ENCODE data around the gene MTX1. TPM values are rescaled to one million over a fixed set of nuclear protein-coding genes. Genes with fewer than 3 reads are reported as not detected.
A peak's percentile ranks its signal among the peaks of the same experiment; 100 is the strongest.

MTX1 gene
- polyA plus RNA-seq, 1 donor (not counting 4 experiments of a cell fraction or from before 2014, with no cell fraction given), result 43.4 TPM

GRCh38 chr1:155261852-155262673 lies 53.6 kb downstream of the MTX1 start, which contains the start of gene SCAMP3:
Gene SCAMP3, minus strand, starts transcription at chr1:155262360. Its CDS starts 209 bp downstream, at chr1:155262151.
- Histone ChIP-seq H3K27me3 (ENCODE audit: control insufficient read depth, extremely low read depth, insufficient read depth, low read length) (no peaks in the 10 kb centered on the region), H3K4me2 (ENCODE audit: control insufficient read depth, extremely low read depth, insufficient read depth, low read depth, low read length) (peak within 1 kb of the TSS; percentile 98), H3K9ac (ENCODE audit: control insufficient read depth, extremely low read depth, insufficient read depth, low read length) (peak within 1 kb of the TSS; percentile 86), H3K79me2 (ENCODE audit: control insufficient read depth, insufficient read depth, low read length) (peaks cover 18% of the 10 kb centered on the region), H3K9me1 (ENCODE audit: control insufficient read depth, extremely low read depth, insufficient read depth, low read length) (no peaks in the 10 kb centered on the region), H3K27ac (ENCODE audit: control insufficient read depth, insufficient read depth, low read length) (peak within 1 kb of the TSS; percentile 78), H2AFZ (ENCODE audit: control insufficient read depth, low read length) (peak within 1 kb of the TSS; percentile 77), H4K20me1 (ENCODE audit: control insufficient read depth, extremely low read depth, insufficient read depth, low read length) (no peaks in the 10 kb centered on the region), H3K9me3 (ENCODE audit: control insufficient read depth, low read depth, low read length) (no peaks in the 10 kb centered on the region), H3K4me1 (ENCODE audit: control insufficient read depth, extremely low read depth, insufficient read depth, low read length) (peaks cover 14% of the 10 kb centered on the region), H3K36me3 (ENCODE audit: control insufficient read depth in 2 of 2, extremely low read depth in 1 of 2, insufficient read depth in 2 of 2, low read length in 2 of 2) (peaks cover 31 to 42% of the 10 kb centered on the region in 2 experiments), H3K4me3 (ENCODE audit: control insufficient read depth in 2 of 3, extremely low read depth in 1 of 3, insufficient read depth in 2 of 3, low read depth in 1 of 3, low read length in 3 of 3) (peak within 1 kb of the TSS; percentile 75 to 87 (median 85))
- peak in 1 of 3 experiments; percentile 0 for TF ChIP-seq CTCF (optimal IDR thresholded peaks at IDR 0.05 in 1 of 3, IDR thresholded peaks at IDR 0.05 in 1 of 3, conservative IDR thresholded peaks at IDR 0.05 in 1 of 3; ENCODE audit: extremely low read depth in 1 of 3, insufficient read depth in 2 of 3, low read length in 3 of 3)
- TF ChIP-seq EZH2 (IDR thresholded peaks at IDR 0.05; ENCODE audit: low read length), result no peak
- dilution Hi-C loops (cut with MboI; ENCODE audit: extremely low pct_ligation_motif_present, low sequenced_read_pairs), result no loop called here
- DNase-seq (ENCODE audit: low read depth, low spot score), result peak; percentile 92
- no peak for FAIRE-seq

GRCh38 chr1:155263067-155263466 lies 54.6 kb downstream of the MTX1 start:
- dilution Hi-C loops (cut with MboI; ENCODE audit: extremely low pct_ligation_motif_present, low sequenced_read_pairs), result no loop called here
- no peak for DNase-seq (ENCODE audit: low read depth, low spot score)
- H3K9ac ChIP-seq (ENCODE audit: control insufficient read depth, extremely low read depth, insufficient read depth, low read length), result peak overlapping the region; percentile 86

More at GRCh38 chr1:155263067-155263466, 54.6 kb downstream of the MTX1 start:
- no peaks in the 10 kb centered on the region for H3K9me1 ChIP-seq (ENCODE audit: control insufficient read depth, extremely low read depth, insufficient read depth, low read length)
- no peaks in the 10 kb centered on the region for H3K27me3 ChIP-seq (ENCODE audit: control insufficient read depth, extremely low read depth, insufficient read depth, low read length)
- H2AFZ ChIP-seq (ENCODE audit: control insufficient read depth, low read length), result no peak overlapping the region
- peaks cover 18% of the 10 kb centered on the region for H3K79me2 ChIP-seq (ENCODE audit: control insufficient read depth, insufficient read depth, low read length)
- TF ChIP-seq CTCF (optimal IDR thresholded peaks at IDR 0.05 in 1 of 3, IDR thresholded peaks at IDR 0.05 in 1 of 3, conservative IDR thresholded peaks at IDR 0.05 in 1 of 3; ENCODE audit: extremely low read depth in 1 of 3, insufficient read depth in 2 of 3, low read length in 3 of 3) (no peak), EZH2 (IDR thresholded peaks at IDR 0.05; ENCODE audit: low read length) (no peak)
- no peaks in the 10 kb centered on the region for H3K9me3 ChIP-seq (ENCODE audit: control insufficient read depth, low read depth, low read length)
- no peak overlapping the region for H3K4me3 ChIP-seq (ENCODE audit: control insufficient read depth in 2 of 3, extremely low read depth in 1 of 3, insufficient read depth in 2 of 3, low read depth in 1 of 3, low read length in 3 of 3)
- H3K4me2 ChIP-seq (ENCODE audit: control insufficient read depth, extremely low read depth, insufficient read depth, low read depth, low read length), result peak overlapping the region; percentile 98
- H4K20me1 ChIP-seq (ENCODE audit: control insufficient read depth, extremely low read depth, insufficient read depth, low read length), result no peaks in the 10 kb centered on the region
- no peak for FAIRE-seq
- peaks cover 14% of the 10 kb centered on the region for H3K4me1 ChIP-seq (ENCODE audit: control insufficient read depth, extremely low read depth, insufficient read depth, low read length)
- peaks cover 36 to 50% of the 10 kb centered on the region in 2 experiments for H3K36me3 ChIP-seq (ENCODE audit: control insufficient read depth in 2 of 2, extremely low read depth in 1 of 2, insufficient read depth in 2 of 2, low read length in 2 of 2)
- peak overlapping the region; percentile 78 for H3K27ac ChIP-seq (ENCODE audit: control insufficient read depth, insufficient read depth, low read length)

Other genes with a start within 250 kb of the MTX1 start
- 15.1 to 22.3 TPM (median 15.9 TPM) in 3 replicates for gene PYGO2, start 246.9 kb upstream of the MTX1 start, polyA plus RNA-seq
- gene SHC1, start 237.9 kb upstream of the MTX1 start, polyA plus RNA-seq, result 245 to 385 TPM (median 272 TPM) in 3 replicates
- gene CKS1B, start 234.0 kb upstream of the MTX1 start, polyA plus RNA-seq, result 133 to 300 TPM (median 217 TPM) in 3 replicates
- 44.7 to 101 TPM (median 51.4 TPM) in 3 replicates for gene FLAD1, start 225.4 kb upstream of the MTX1 start, polyA plus RNA-seq
- not detected in 3 replicates for gene LENEP, start 215.1 kb upstream of the MTX1 start, polyA plus RNA-seq
- gene ZBTB7B, start 205.9 kb upstream of the MTX1 start, polyA plus RNA-seq, result 15.3 to 51.8 TPM (median 20.9 TPM) in 3 replicates
- 0.11 to 0.46 TPM (median 0.14 TPM) in 3 replicates for gene DCST2, start 174.9 kb upstream of the MTX1 start, polyA plus RNA-seq
- 0.05 TPM in 1 of 3 replicates, not detected in the others for gene DCST1, start 174.9 kb upstream of the MTX1 start, polyA plus RNA-seq
- gene ADAM15, start 157.4 kb upstream of the MTX1 start, polyA plus RNA-seq, result 130 to 280 TPM (median 131 TPM) in 3 replicates
- 7.6 to 11.0 TPM (median 9.9 TPM) in 3 replicates for gene EFNA4, start 145.0 kb upstream of the MTX1 start, polyA plus RNA-seq
- 3.3 to 9.0 TPM (median 4.4 TPM) in 3 replicates for gene EFNA3, start 129.9 kb upstream of the MTX1 start, polyA plus RNA-seq
- gene EFNA1, start 80.8 kb upstream of the MTX1 start, polyA plus RNA-seq, result 33.2 to 116 TPM (median 77.5 TPM) in 3 replicates
- 54.5 to 72.2 TPM (median 55.6 TPM) in 3 replicates for gene SLC50A1, start 72.8 kb upstream of the MTX1 start, polyA plus RNA-seq
- 29.3 to 54.9 TPM (median 32.3 TPM) in 3 replicates for gene DPM3, start 68.2 kb upstream of the MTX1 start, polyA plus RNA-seq
- 99.1 to 183 TPM (median 127 TPM) in 3 replicates for gene KRTCAP2, start 35.4 kb upstream of the MTX1 start, polyA plus RNA-seq
- gene TRIM46, start 34.8 kb upstream of the MTX1 start, polyA plus RNA-seq, result 1.6 to 4.5 TPM (median 1.7 TPM) in 3 replicates
- gene THBS3, start 798 bp upstream of the MTX1 start, polyA plus RNA-seq, result 14.4 to 36.0 TPM (median 16.2 TPM) in 3 replicates
- 8.8 to 12.6 TPM (median 9.2 TPM) in 3 replicates for gene ENTREP3, start 46.8 kb downstream of the MTX1 start, polyA plus RNA-seq
- 72.1 to 97.0 TPM (median 91.3 TPM) in 3 replicates for gene SCAMP3, start 53.7 kb downstream of the MTX1 start, polyA plus RNA-seq
- gene CLK2, start 64.8 kb downstream of the MTX1 start, polyA plus RNA-seq, result 42.1 to 45.3 TPM (median 43.1 TPM) in 3 replicates
- gene HCN3, start 68.8 kb downstream of the MTX1 start, polyA plus RNA-seq, result 2.9 to 4.8 TPM (median 3.0 TPM) in 3 replicates
- gene PKLR, start 92.7 kb downstream of the MTX1 start, polyA plus RNA-seq, result 0.03 to 0.04 TPM in 2 of 3 replicates, not detected in the other
- 669 to 898 TPM (median 821 TPM) in 3 replicates for gene FDPS, start 100.2 kb downstream of the MTX1 start, polyA plus RNA-seq
- gene RUSC1, start 112.2 kb downstream of the MTX1 start, polyA plus RNA-seq, result 32.4 to 40.3 TPM (median 32.8 TPM) in 3 replicates

Measured in keratinocyte (primary cell).